Keratinocyte (primary cell): ENCODE results near the gene CDK8. TPM values are rescaled to one million over a fixed set of nuclear protein-coding genes. Genes with fewer than 3 reads are reported as not detected.

ENCODE experiments used
- DNase-seq: peaks from one replicate; pipeline ENCODE4 v3.0.0-alpha.2; 2011; ENCODE audit warnings: low read depth, missing footprints, low spot score
- FAIRE-seq: peaks from 2 replicates; lab custom pipeline; 2011; peaks lifted over from hg19 to GRCh38; lab: Jason Lieb, UNC
- H2AFZ ChIP-seq: 2 replicates; pipeline ENCODE4 v1.6.0; 2012; ENCODE audit warnings: low read length, control low read depth, inconsistent platforms; ENCODE audit not compliant: control insufficient read depth
- H3K27ac ChIP-seq: 2 replicates; pipeline ENCODE4 v1.5.1; 2011; ENCODE audit warnings: low read length; ENCODE audit not compliant: control insufficient read depth, insufficient read depth
- H3K27me3 ChIP-seq: 3 replicates; pipeline ENCODE4 v1.6.0; 2011; ENCODE audit warnings: low read length; ENCODE audit not compliant: control insufficient read depth, insufficient read depth; ENCODE audit errors: extremely low read depth
- H3K36me3 ChIP-seq, 2 experiments: 2 replicates in 1 of 2; 3 replicates in 1 of 2; pipeline ENCODE4 v1.5.1; 2011; ENCODE audit warnings: low read length in 2 of 2, mild to moderate bottlenecking in 1 of 2; ENCODE audit not compliant: control insufficient read depth in 2 of 2, insufficient read depth in 2 of 2; ENCODE audit errors: extremely low read depth in 1 of 2
- H3K4me1 ChIP-seq: 3 replicates; pipeline ENCODE4 v1.5.1; 2011; ENCODE audit warnings: low read length; ENCODE audit not compliant: control insufficient read depth, insufficient read depth; ENCODE audit errors: extremely low read depth
- H3K4me2 ChIP-seq: 3 replicates; pipeline ENCODE4 v1.6.0; 2011; ENCODE audit warnings: low read depth, low read length; ENCODE audit not compliant: control insufficient read depth, insufficient read depth; ENCODE audit errors: extremely low read depth
- H3K4me3 ChIP-seq, 3 experiments: fragments of 200-600 bp in 1 of 3; sonication (generic) in 1 of 3; 2 replicates in 2 of 3; 3 replicates in 1 of 3; pipeline ENCODE4 v1.5.1; 2011 to 2016; ENCODE audit warnings: low read length in 3 of 3, mild to moderate bottlenecking in 3 of 3, control low read depth in 2 of 3, inconsistent platforms in 1 of 3, low read depth in 1 of 3, mixed read lengths in 1 of 3, mixed run types in 1 of 3, moderate library complexity in 1 of 3; ENCODE audit not compliant: control insufficient read depth in 2 of 3, insufficient read depth in 2 of 3; ENCODE audit errors: extremely low read depth in 1 of 3
- H3K79me2 ChIP-seq: 2 replicates; pipeline ENCODE4 v1.6.0; 2012; ENCODE audit warnings: low read length; ENCODE audit not compliant: control insufficient read depth, insufficient read depth
- H3K9ac ChIP-seq: 3 replicates; pipeline ENCODE4 v1.6.0; 2011; ENCODE audit warnings: low read length; ENCODE audit not compliant: control insufficient read depth, insufficient read depth; ENCODE audit errors: extremely low read depth
- H3K9me1 ChIP-seq: 3 replicates; pipeline ENCODE4 v1.6.0; 2011; ENCODE audit warnings: low read length; ENCODE audit not compliant: control insufficient read depth, insufficient read depth; ENCODE audit errors: extremely low read depth
- H3K9me3 ChIP-seq: 2 replicates; pipeline ENCODE4 v1.5.1; 2012; ENCODE audit warnings: low read depth, low read length; ENCODE audit not compliant: control insufficient read depth
- H4K20me1 ChIP-seq: 3 replicates; pipeline ENCODE4 v1.6.0; 2011; ENCODE audit warnings: low read length; ENCODE audit not compliant: control insufficient read depth, insufficient read depth; ENCODE audit errors: extremely low read depth
- EZH2 ChIP-seq: IDR thresholded peaks from one replicate; pipeline ENCODE4 v1.6.1; 2012; ENCODE audit warnings: inconsistent platforms, mild to moderate bottlenecking, low read length, moderate library complexity
- dilution Hi-C: fragments of 300-500 bp; cut with MboI; formaldehyde crosslinking; loops from one replicate; pipeline ENCODE4 v1.7.0; 2020; ENCODE audit warnings: low sequenced_read_pairs; ENCODE audit not compliant: extremely low pct_ligation_motif_present
- polyA plus RNA-seq, 5 experiments: library from polyadenylated mRNA; depleted of rRNA in 3 of 5; stranded (reverse) in 3 of 5; stranded (forward) in 1 of 5; unstranded in 1 of 5; fragments of >200 nt; gene quantifications; 1 replicate in 1 of 5; 2 replicates in 3 of 5; 3 replicates in 1 of 5; pipeline versions ENCODE4 v1.2.1 to v1.2.3, GENCODE V29; 2011 to 2012; ENCODE audit warnings: missing spikeins in 2 of 5, low read depth in 1 of 5, low replicate concordance in 1 of 5
- TF ChIP-seq, protein P1 (sequence below), 3 experiments: IDR thresholded peaks in 1 of 3; conservative IDR thresholded peaks in 1 of 3; optimal IDR thresholded peaks in 1 of 3; 2 replicates in 2 of 3; 3 replicates in 1 of 3; pipeline versions ENCODE3 to v1.5.1; 2011; ENCODE audit warnings: low read length in 3 of 3, mild to moderate bottlenecking in 3 of 3, moderate library complexity in 2 of 3, control low read depth in 1 of 3, inconsistent platforms in 1 of 3; ENCODE audit not compliant: insufficient read depth in 2 of 3; ENCODE audit errors: extremely low read depth in 1 of 3

Gene CDK8
- polyA plus RNA-seq, 1 donor (not counting 4 experiments of a cell fraction or from before 2014, with no cell fraction given) = 27.5 TPM

GRCh38 chr13:26435646-26436045, 181.7 kb downstream of the CDK8 start:
- H3K9me3 ChIP-seq = peaks cover 2% of the 10 kb centered on the region
- dilution Hi-C loops = no loop called here
- no peaks in the 10 kb centered on the region for H3K36me3 ChIP-seq
- no peak overlapping the region for H2AFZ ChIP-seq
- no peak for TF ChIP-seq EZH2
- TF ChIP-seq, protein P1, sequence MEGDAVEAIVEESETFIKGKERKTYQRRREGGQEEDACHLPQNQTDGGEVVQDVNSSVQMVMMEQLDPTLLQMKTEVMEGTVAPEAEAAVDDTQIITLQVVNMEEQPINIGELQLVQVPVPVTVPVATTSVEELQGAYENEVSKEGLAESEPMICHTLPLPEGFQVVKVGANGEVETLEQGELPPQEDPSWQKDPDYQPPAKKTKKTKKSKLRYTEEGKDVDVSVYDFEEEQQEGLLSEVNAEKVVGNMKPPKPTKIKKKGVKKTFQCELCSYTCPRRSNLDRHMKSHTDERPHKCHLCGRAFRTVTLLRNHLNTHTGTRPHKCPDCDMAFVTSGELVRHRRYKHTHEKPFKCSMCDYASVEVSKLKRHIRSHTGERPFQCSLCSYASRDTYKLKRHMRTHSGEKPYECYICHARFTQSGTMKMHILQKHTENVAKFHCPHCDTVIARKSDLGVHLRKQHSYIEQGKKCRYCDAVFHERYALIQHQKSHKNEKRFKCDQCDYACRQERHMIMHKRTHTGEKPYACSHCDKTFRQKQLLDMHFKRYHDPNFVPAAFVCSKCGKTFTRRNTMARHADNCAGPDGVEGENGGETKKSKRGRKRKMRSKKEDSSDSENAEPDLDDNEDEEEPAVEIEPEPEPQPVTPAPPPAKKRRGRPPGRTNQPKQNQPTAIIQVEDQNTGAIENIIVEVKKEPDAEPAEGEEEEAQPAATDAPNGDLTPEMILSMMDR (optimal IDR thresholded peaks at IDR 0.05 in 1 of 3, IDR thresholded peaks at IDR 0.05 in 1 of 3, conservative IDR thresholded peaks at IDR 0.05 in 1 of 3; ENCODE audit: extremely low read depth in 1 of 3, insufficient read depth in 2 of 3, low read length in 3 of 3) = no peak
- H3K79me2 ChIP-seq = no peaks in the 10 kb centered on the region
- H3K27me3 ChIP-seq = no peaks in the 10 kb centered on the region
- no peaks in the 10 kb centered on the region for H3K4me1 ChIP-seq
- no peak overlapping the region for H3K27ac ChIP-seq
- H3K9ac ChIP-seq = no peak overlapping the region
- FAIRE-seq (no peak), DNase-seq (no peak)
- H3K9me1 ChIP-seq = no peaks in the 10 kb centered on the region
- H3K4me3 ChIP-seq = no peak overlapping the region
- no peaks in the 10 kb centered on the region for H4K20me1 ChIP-seq
- H3K4me2 ChIP-seq = no peak overlapping the region

- no peak for FAIRE-seq
- Histone ChIP-seq H2AFZ (no peak overlapping the region), H3K4me1 (no peaks in the 10 kb centered on the region), H3K9me3 (peaks cover 2% of the 10 kb centered on the region), H3K27me3 (no peaks in the 10 kb centered on the region), H3K4me2 (no peak overlapping the region), H3K9me1 (no peaks in the 10 kb centered on the region), H3K9ac (no peak overlapping the region), H3K27ac (no peak overlapping the region), H3K4me3 (no peak overlapping the region), H3K36me3 (no peaks in the 10 kb centered on the region), H3K79me2 (no peaks in the 10 kb centered on the region), H4K20me1 (no peaks in the 10 kb centered on the region)
- no peak for DNase-seq
- TF ChIP-seq, protein P1 (optimal IDR thresholded peaks at IDR 0.05 in 1 of 3, IDR thresholded peaks at IDR 0.05 in 1 of 3, conservative IDR thresholded peaks at IDR 0.05 in 1 of 3; ENCODE audit: extremely low read depth in 1 of 3, insufficient read depth in 2 of 3, low read length in 3 of 3) = no peak
- no peak for TF ChIP-seq EZH2
- dilution Hi-C loops = no loop called here
These were observed 183.0 kb downstream of the CDK8 start for GRCh38 chr13:26436914-26437313.
